Activated B cell treated with CpG ODN at 0.5 μM for 24 hours (primary cell): ENCODE data around the gene PDZRN3. TPM values are rescaled to one million over a fixed set of nuclear protein-coding genes. Genes with fewer than 3 reads are reported as not detected.

Experiments used
- ATAC-seq: fragments of 200-7000 bp; cut with Tn5 transposase; one replicate; pipeline ENCODE4 v1.10.0; 2021; ENCODE audit warnings: low read depth, mild to moderate bottlenecking, moderate library complexity
- CTCF ChIA-PET: fragments of 350-600 bp; sonication (Branson Sonifier 250); formaldehyde crosslinking; loops from one replicate; lab custom pipeline; 2021; ENCODE audit warnings: antibody characterized with exemption; lab: Charles Lee
- POLR2A ChIA-PET: fragments of 350-600 bp; sonication (Branson Sonifier 250); formaldehyde crosslinking; loops from one replicate; lab custom pipeline; 2021; ENCODE audit warnings: antibody characterized with exemption; lab: Charles Lee
- DNase-seq: peaks from one replicate; pipeline ENCODE4 v3.0.0; 2022
- H3K27ac Mint-ChIP-seq: one replicate; pipeline ENCODE4 v1.8.0; 2020; ENCODE audit warnings: mixed read lengths
- H3K27me3 Mint-ChIP-seq: one replicate; pipeline ENCODE4 v1.8.0; 2021; ENCODE audit warnings: mixed read lengths
- H3K36me3 Mint-ChIP-seq: one replicate; pipeline ENCODE4 v1.8.0; 2021; ENCODE audit warnings: low read depth, mixed read lengths
- H3K4me1 Mint-ChIP-seq: one replicate; pipeline ENCODE4 v1.8.0; 2021; ENCODE audit warnings: mixed read lengths
- H3K4me3 Mint-ChIP-seq: one replicate; pipeline ENCODE4 v1.8.0; 2020; ENCODE audit warnings: mild to moderate bottlenecking, mixed read lengths
- H3K9me3 Mint-ChIP-seq: one replicate; pipeline ENCODE4 v1.8.0; 2020; ENCODE audit warnings: mixed read lengths
- CTCF ChIP-seq: fragments of 200-600 bp; IDR thresholded peaks from one replicate; pipeline ENCODE4 v1.8.0; 2022; ENCODE audit warnings: antibody characterized with exemption, mild to moderate bottlenecking
- intact Hi-C: fragments of 100-400 bp; cut with micrococcal nuclease; formaldehyde crosslinking; loops from one replicate; pipeline ENCODE4 v1.15.1; 2024
- total RNA-seq: library from RNA; stranded (reverse); gene quantifications from 2 replicates; pipeline ENCODE4 v1.2.3, GENCODE V29; 2022

PDZRN3 gene
- total RNA-seq, 1 donor from 2014 or later: not detected

GRCh38 chr3:73652896-73653295 lies 28.2 kb upstream of the PDZRN3 start:
- DNase-seq: no peak
- ChIA-PET POLR2A (no interaction called here), CTCF (no interaction called here)
- Mint-ChIP-seq H3K9me3 (no peaks in the 10 kb centered on the region), H3K27me3 (no peaks in the 10 kb centered on the region), H3K36me3 (no peaks in the 10 kb centered on the region), H3K4me3 (no peak overlapping the region), H3K27ac (no peak overlapping the region), H3K4me1 (no peaks in the 10 kb centered on the region)
- no peak for TF ChIP-seq CTCF
- intact Hi-C loops: no loop called here
- no peak for ATAC-seq

DNA sequence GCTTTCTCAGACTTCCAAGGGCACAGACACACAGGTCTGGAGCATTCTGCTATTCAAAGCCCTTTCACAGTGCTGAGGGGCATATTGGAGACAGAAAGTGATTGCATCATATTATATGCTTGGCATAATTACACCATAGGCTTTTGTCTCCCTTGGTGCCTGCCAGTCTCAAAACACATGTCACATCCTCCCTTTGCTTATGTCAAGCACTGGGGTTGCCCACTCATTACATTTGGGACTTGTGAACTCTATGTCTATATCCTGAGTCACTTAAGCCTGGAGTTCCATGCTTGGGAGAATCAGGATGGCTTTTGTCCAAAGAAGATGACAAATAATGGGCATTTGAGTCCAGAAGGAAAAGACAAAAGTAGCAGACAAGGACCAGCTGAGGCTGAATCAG lies 12.3 kb upstream of the PDZRN3 start:
- H3K4me3 Mint-ChIP-seq: no peak overlapping the region
- no peak overlapping the region for H3K27ac Mint-ChIP-seq
- H3K9me3 Mint-ChIP-seq: no peaks in the 10 kb centered on the region
- no peaks in the 10 kb centered on the region for H3K27me3 Mint-ChIP-seq
- intact Hi-C loops: no loop called here
- H3K4me1 Mint-ChIP-seq: no peaks in the 10 kb centered on the region
- TF ChIP-seq CTCF: no peak
- no peaks in the 10 kb centered on the region for H3K36me3 Mint-ChIP-seq
- DNase-seq (no peak), ATAC-seq (no peak)
- ChIA-PET POLR2A (no interaction called here), CTCF (no interaction called here)

DNA sequence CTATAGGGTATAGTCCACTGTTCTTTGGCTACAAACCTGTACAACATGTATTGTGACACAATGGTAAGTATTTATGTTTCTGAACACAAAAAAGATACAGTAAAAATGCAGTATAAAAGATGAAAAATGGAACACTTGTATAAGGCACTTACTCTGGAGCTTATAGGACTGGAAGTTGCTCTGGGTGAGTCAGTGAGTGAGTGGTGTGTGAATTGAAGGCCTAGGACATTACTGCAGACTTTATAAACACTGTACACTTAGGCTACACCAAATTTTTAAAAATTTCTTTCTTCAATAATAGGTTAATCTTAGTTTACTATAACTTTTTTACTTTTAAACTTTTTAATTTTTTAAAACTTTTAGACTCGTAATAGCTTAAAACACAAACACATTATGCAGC lies 10.5 kb upstream of the PDZRN3 start:
- no peak overlapping the region for H3K4me3 Mint-ChIP-seq
- ChIA-PET CTCF (no interaction called here), POLR2A (no interaction called here)
- H3K27me3 Mint-ChIP-seq: no peaks in the 10 kb centered on the region
- DNase-seq (no peak), ATAC-seq (no peak)
- no peaks in the 10 kb centered on the region for H3K4me1 Mint-ChIP-seq
- intact Hi-C loops: no loop called here
- no peak for TF ChIP-seq CTCF
- H3K9me3 Mint-ChIP-seq: no peaks in the 10 kb centered on the region
- no peaks in the 10 kb centered on the region for H3K36me3 Mint-ChIP-seq
- no peak overlapping the region for H3K27ac Mint-ChIP-seq

- ATAC-seq: no peak
These were observed 9.2 kb upstream of the PDZRN3 start for GRCh38 chr3:73633916-73634344.

DNA sequence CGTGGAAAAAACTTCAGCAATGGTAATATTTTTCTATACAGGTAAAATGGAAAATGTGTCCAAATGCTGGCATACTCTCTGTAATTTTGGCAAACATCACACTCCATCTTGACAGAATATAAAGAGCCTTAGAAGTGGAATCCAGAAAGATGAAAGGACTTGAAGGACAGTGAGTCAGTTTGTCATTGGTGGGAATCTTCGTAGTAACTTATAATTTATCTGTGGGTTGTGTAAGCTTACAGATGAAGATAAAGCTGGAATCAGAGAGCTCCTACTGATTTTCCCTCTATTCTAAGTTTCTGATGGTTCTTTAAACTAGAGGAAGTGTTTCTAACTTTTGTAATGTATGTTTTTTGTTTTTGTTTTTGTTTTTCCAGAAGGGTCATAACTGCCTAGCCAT lies 8.7 kb upstream of the PDZRN3 start:
- no peaks in the 10 kb centered on the region for H3K36me3 Mint-ChIP-seq
- no peak overlapping the region for H3K4me3 Mint-ChIP-seq
- DNase-seq (no peak), ATAC-seq (no peak)
- no peak overlapping the region for H3K27ac Mint-ChIP-seq
- H3K9me3 Mint-ChIP-seq: no peaks in the 10 kb centered on the region
- intact Hi-C loops: no loop called here
- TF ChIP-seq CTCF: no peak
- no peaks in the 10 kb centered on the region for H3K4me1 Mint-ChIP-seq
- no peaks in the 10 kb centered on the region for H3K27me3 Mint-ChIP-seq
- ChIA-PET CTCF (no interaction called here), POLR2A (no interaction called here)

More at GRCh38 chr3:73633916-73634344, 9.2 kb upstream of the PDZRN3 start:
- no peak overlapping the region for H3K4me3 Mint-ChIP-seq
- H3K27ac Mint-ChIP-seq: no peak overlapping the region
- H3K4me1 Mint-ChIP-seq: no peaks in the 10 kb centered on the region
- CTCF ChIA-PET: no interaction called here
- intact Hi-C loops: no loop called here
- no peaks in the 10 kb centered on the region for H3K9me3 Mint-ChIP-seq
- POLR2A ChIA-PET: no interaction called here
- DNase-seq: no peak
- TF ChIP-seq CTCF: no peak
- H3K36me3 Mint-ChIP-seq: no peaks in the 10 kb centered on the region
- H3K27me3 Mint-ChIP-seq: no peaks in the 10 kb centered on the region
